Activated B cell treated with CpG ODN at 0.5 μM for 24 hours (primary cell): ENCODE data around the gene ARHGEF33. TPM values are rescaled to one million over a fixed set of nuclear protein-coding genes. Genes with fewer than 3 reads are reported as not detected.

Experiments used
- ATAC-seq: fragments of 200-7000 bp; cut with Tn5 transposase; one replicate; pipeline ENCODE4 v1.10.0; 2021; ENCODE audit warnings: low read depth, mild to moderate bottlenecking, moderate library complexity
- CTCF ChIA-PET: fragments of 350-600 bp; sonication (Branson Sonifier 250); formaldehyde crosslinking; loops from one replicate; lab custom pipeline; 2021; ENCODE audit warnings: antibody characterized with exemption; lab: Charles Lee
- POLR2A ChIA-PET: fragments of 350-600 bp; sonication (Branson Sonifier 250); formaldehyde crosslinking; loops from one replicate; lab custom pipeline; 2021; ENCODE audit warnings: antibody characterized with exemption; lab: Charles Lee
- DNase-seq: peaks from one replicate; pipeline ENCODE4 v3.0.0; 2022
- H3K27ac Mint-ChIP-seq: one replicate; pipeline ENCODE4 v1.8.0; 2020; ENCODE audit warnings: mixed read lengths
- H3K27me3 Mint-ChIP-seq: one replicate; pipeline ENCODE4 v1.8.0; 2021; ENCODE audit warnings: mixed read lengths
- H3K36me3 Mint-ChIP-seq: one replicate; pipeline ENCODE4 v1.8.0; 2021; ENCODE audit warnings: low read depth, mixed read lengths
- H3K4me1 Mint-ChIP-seq: one replicate; pipeline ENCODE4 v1.8.0; 2021; ENCODE audit warnings: mixed read lengths
- H3K4me3 Mint-ChIP-seq: one replicate; pipeline ENCODE4 v1.8.0; 2020; ENCODE audit warnings: mild to moderate bottlenecking, mixed read lengths
- H3K9me3 Mint-ChIP-seq: one replicate; pipeline ENCODE4 v1.8.0; 2020; ENCODE audit warnings: mixed read lengths
- CTCF ChIP-seq: fragments of 200-600 bp; IDR thresholded peaks from one replicate; pipeline ENCODE4 v1.8.0; 2022; ENCODE audit warnings: antibody characterized with exemption, mild to moderate bottlenecking
- intact Hi-C: fragments of 100-400 bp; cut with micrococcal nuclease; formaldehyde crosslinking; loops from one replicate; pipeline ENCODE4 v1.15.1; 2024
- total RNA-seq: library from RNA; stranded (reverse); gene quantifications from 2 replicates; pipeline ENCODE4 v1.2.3, GENCODE V29; 2022

ARHGEF33 gene
- total RNA-seq, 1 donor from 2014 or later, result 0.69 TPM

DNA sequence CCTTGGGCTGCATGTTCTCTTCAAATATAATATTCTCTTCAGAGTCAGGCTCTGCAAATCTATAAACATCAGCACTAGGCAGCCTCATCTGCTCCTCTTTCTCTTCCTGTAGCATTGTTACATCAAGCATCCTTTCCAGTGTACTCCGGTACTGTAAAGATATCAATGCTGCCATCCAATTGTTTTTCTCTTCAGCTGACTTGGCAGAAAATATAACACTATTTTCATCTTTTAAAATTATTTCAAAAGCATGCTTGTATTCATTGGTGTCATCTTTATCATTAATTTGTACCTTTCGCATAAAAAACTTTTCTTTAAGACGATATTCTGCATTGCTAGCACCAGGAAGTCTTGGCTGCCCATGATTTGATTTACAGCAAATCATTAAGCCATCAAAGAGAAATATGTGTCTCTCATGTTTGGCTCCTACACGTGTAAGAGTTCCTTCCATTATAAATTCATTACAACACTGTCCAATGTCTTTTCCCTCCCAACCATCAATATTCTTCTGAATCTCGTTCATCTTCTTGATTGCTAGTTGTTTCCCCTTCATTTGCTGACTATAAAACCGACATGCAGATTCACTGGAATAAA lies 133.1 kb downstream of the ARHGEF33 start:
- DNase-seq (no peak), ATAC-seq (no peak)
- Mint-ChIP-seq H3K27me3 (no peaks in the 10 kb centered on the region), H3K36me3 (peaks cover 23% of the 10 kb centered on the region), H3K4me3 (no peak overlapping the region), H3K9me3 (no peaks in the 10 kb centered on the region), H3K4me1 (no peaks in the 10 kb centered on the region), H3K27ac (no peak overlapping the region)
- ChIA-PET CTCF (no interaction called here), POLR2A (no interaction called here)
- no peak for TF ChIP-seq CTCF
- intact Hi-C loops, result no loop called here

DNA sequence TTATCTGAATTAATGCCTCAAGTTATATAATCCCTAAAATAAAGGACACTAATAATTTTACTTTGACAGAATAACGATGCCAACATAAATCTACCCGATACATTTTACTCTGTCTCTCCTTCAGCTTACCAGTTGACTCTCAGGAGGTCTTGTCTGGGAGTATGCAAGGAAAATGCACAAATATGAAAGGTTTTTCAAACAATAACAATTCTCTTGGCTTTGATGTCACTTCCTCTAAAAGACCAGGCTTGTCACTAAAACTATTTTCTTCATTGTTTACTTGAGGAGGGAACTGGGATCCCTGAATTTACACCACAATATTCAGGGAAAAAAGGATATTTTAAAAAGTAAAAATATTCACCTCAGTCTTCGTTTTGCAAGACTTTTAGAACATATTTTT lies 134.0 kb downstream of the ARHGEF33 start:
- CTCF ChIA-PET, result no interaction called here
- Mint-ChIP-seq H3K4me3 (no peak overlapping the region), H3K36me3 (peaks cover 27% of the 10 kb centered on the region), H3K27ac (no peak overlapping the region), H3K27me3 (no peaks in the 10 kb centered on the region), H3K9me3 (no peaks in the 10 kb centered on the region), H3K4me1 (no peaks in the 10 kb centered on the region)
- POLR2A ChIA-PET, result interaction anchor here (0.5 kb wide), 1 partner anchor 238 kb away, joined by 4 read pairs; no protein-coding TSS in a partner anchor
- DNase-seq, result no peak
- intact Hi-C loops, result no loop called here
- TF ChIP-seq CTCF, result no peak
- no peak for ATAC-seq

DNA sequence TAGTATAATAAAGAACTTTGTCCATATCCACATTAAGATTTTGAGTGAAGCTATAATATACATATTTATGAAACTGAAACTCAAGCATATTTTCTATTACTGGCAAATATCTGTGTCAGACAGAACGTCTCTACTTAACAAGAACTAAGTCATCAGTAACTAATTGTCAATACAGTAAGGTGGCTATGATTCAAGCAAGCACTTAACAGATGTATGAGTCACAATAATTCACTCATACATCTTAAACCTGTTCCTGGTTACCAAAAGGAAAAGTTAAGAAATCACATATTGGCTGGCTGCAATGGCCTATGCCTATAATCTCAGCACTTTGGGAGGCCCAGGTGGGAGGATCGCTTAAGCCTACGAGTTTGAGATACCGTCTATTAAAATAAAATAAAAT lies 135.2 kb downstream of the ARHGEF33 start:
- no peak for DNase-seq
- no peak for ATAC-seq
- no peaks in the 10 kb centered on the region for H3K27me3 Mint-ChIP-seq
- no peak overlapping the region for H3K27ac Mint-ChIP-seq
- ChIA-PET CTCF (no interaction called here), POLR2A (no interaction called here)
- H3K9me3 Mint-ChIP-seq, result no peaks in the 10 kb centered on the region
- peaks cover 34% of the 10 kb centered on the region for H3K36me3 Mint-ChIP-seq
- no peak overlapping the region for H3K4me3 Mint-ChIP-seq
- TF ChIP-seq CTCF, result no peak
- no peaks in the 10 kb centered on the region for H3K4me1 Mint-ChIP-seq
- intact Hi-C loops, result no loop called here

Other genes starting within 250 kb of the ARHGEF33 start
- gene GALM, start 223.8 kb upstream of the ARHGEF33 start, total RNA-seq, result 3.5 and 5.4 TPM in 2 replicates
- gene SRSF7, start 138.5 kb upstream of the ARHGEF33 start, total RNA-seq, result 247 and 254 TPM in 2 replicates
- 16.6 and 17.2 TPM in 2 replicates for gene GEMIN6, start 111.7 kb upstream of the ARHGEF33 start, total RNA-seq
- 20.4 and 21.5 TPM in 2 replicates for gene DHX57, start 13.9 kb upstream of the ARHGEF33 start, total RNA-seq
- 4.1 and 4.8 TPM in 2 replicates for gene MORN2, start 13.9 kb upstream of the ARHGEF33 start, total RNA-seq
- gene SOS1, start 231.2 kb downstream of the ARHGEF33 start, total RNA-seq, result 39.2 and 51.9 TPM in 2 replicates